Spleen (tissue), 7 donors: ENCODE measurements around the gene PCBD1.
"Not testable (repeated sequence)": the region's sequence is repeated elsewhere in the genome, so short reads cannot be mapped to it uniquely, and the experiment has no call there.

Experiments
- CTCF ChIP-seq, 11 experiments: fragments of 200-600 bp in 7 of 11; fragments of 450-650 bp in 4 of 11; sonication (generic) in 4 of 11; IDR thresholded peaks in 8 of 11; conservative IDR thresholded peaks in 3 of 11; 1 replicate in 7 of 11; 2 replicates in 4 of 11; pipeline versions ENCODE4 v1.4.0 to v1.8.0; 2016 to 2021; ENCODE audit warnings: antibody characterized with exemption in 11 of 11, inconsistent platforms in 4 of 11, mild to moderate bottlenecking in 1 of 11
- POLR2A ChIP-seq, 3 donors: fragments of 450-650 bp; IDR thresholded peaks; one replicate each; pipeline ENCODE4 v1.5.1; 2017; ENCODE audit warnings: antibody characterized with exemption in 3 of 3, mild to moderate bottlenecking in 1 of 3
- donor health status: DM: no; HTN: no; CAD: no; lungs with moderate emphysema.
- donor health status: DM: no; HTN: no; CAD: no.
- donor health status: DM: no; HTN: no; CAD: no.

DNA sequence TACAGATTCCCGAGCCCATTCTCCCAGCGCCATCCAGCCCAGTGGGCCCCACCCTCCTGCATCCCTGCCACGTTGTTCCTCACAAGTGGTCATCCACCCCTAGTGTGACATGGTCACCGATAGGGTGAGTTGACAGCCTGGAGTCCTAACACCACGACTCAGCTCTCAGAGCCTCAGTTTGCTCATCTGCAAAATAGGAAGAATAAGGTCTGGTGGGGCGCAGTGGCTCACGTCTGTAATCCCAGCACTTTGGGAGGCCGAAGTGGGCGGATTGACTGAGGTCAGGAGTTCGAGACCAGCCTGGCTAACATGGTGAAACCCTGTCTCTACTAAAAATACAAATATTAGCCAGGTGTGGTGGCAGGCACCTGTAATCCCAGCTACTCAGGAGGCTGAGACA is 31.5 kb upstream of the PCBD1 start:
- not testable (repeated sequence) for TF ChIP-seq CTCF (IDR thresholded peaks at IDR 0.05 in 8 of 11, conservative IDR thresholded peaks at IDR 0.05 in 3 of 11); POLR2A (IDR thresholded peaks at IDR 0.05)
